Coronary artery (tissue), 2 donors: ENCODE data around the gene STK17B.

Experiments used
- DNase-seq: peaks from one replicate; pipeline ENCODE4 v3.0.0-alpha.2; 2017; ENCODE audit warnings: low spot score
- H3K27ac ChIP-seq, 2 donors: fragments of 200-600 bp; sonication (generic); one replicate each; pipeline ENCODE4 v1.5.1; 2016 to 2019
- H3K4me3 ChIP-seq: fragments of 200-600 bp; sonication (generic); 2 replicates; pipeline ENCODE4 v1.5.1; 2016; ENCODE audit warnings: mild to moderate bottlenecking, moderate library complexity
- TF ChIP-seq, protein P1 (sequence below): fragments of 200-600 bp; sonication (generic); IDR thresholded peaks from one replicate; pipeline ENCODE4 v1.5.1; 2019; ENCODE audit warnings: antibody characterized with exemption

STK17B gene

DNA sequence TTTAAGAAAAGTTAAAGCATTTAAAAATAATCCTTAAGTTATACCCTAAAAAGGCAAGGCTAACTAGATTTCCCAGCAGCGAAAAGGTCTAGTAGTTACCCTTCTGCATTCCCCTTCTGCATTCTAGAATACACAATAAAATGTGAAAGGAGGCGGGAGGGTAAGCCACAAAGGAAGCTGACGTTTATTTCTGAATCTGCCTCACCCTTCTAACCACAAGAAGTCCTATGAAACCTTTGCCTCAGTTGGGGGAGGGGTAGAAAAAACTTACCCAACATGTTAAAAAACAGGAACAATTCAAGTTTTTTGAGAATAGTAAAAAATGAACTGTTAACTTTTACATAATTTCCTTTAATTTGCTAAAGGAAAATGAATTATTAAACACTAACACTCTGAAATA, 11.3 kb downstream of the STK17B start:
- no peak for DNase-seq
- Histone ChIP-seq H3K27ac (no peak overlapping the region), H3K4me3 (no peak overlapping the region)
- TF ChIP-seq, protein P1, sequence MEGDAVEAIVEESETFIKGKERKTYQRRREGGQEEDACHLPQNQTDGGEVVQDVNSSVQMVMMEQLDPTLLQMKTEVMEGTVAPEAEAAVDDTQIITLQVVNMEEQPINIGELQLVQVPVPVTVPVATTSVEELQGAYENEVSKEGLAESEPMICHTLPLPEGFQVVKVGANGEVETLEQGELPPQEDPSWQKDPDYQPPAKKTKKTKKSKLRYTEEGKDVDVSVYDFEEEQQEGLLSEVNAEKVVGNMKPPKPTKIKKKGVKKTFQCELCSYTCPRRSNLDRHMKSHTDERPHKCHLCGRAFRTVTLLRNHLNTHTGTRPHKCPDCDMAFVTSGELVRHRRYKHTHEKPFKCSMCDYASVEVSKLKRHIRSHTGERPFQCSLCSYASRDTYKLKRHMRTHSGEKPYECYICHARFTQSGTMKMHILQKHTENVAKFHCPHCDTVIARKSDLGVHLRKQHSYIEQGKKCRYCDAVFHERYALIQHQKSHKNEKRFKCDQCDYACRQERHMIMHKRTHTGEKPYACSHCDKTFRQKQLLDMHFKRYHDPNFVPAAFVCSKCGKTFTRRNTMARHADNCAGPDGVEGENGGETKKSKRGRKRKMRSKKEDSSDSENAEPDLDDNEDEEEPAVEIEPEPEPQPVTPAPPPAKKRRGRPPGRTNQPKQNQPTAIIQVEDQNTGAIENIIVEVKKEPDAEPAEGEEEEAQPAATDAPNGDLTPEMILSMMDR: no peak

DNA sequence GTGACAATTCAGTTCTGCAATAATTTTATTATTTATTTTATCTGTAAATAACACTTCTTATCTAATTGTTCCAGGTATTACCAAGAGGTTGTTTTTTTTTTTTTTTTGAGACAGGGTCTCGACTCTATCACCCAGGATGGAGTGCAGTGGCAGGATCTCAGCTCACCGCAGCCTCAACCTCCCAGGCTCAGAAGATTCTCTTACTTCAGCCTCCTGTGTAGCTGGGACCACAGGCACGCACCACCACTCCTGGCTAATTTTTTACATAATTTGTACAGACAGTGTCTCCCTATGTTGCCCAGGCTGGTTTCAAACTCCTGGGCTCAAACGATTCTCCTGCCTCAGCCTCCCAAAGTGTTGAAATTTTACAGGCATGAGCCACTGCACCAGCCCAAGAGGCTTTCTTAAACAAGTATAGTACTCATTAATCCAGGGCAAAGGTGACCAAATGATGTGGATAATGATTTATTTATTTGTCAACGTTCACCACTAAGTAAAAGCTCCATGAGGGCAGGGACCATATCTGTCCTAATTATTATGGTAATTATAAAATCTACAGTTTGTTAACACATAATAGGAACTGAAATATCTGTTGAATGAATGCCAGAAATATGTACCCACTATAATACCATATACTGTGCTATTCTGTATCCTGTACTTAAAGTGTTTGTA, 12.0 kb downstream of the STK17B start:
- TF ChIP-seq, protein P1: no peak
- no peak for DNase-seq
- no peak overlapping the region for H3K4me3 ChIP-seq
- peak overlapping the region in 1 of 2 donors; percentile 41 for H3K27ac ChIP-seq

DNA sequence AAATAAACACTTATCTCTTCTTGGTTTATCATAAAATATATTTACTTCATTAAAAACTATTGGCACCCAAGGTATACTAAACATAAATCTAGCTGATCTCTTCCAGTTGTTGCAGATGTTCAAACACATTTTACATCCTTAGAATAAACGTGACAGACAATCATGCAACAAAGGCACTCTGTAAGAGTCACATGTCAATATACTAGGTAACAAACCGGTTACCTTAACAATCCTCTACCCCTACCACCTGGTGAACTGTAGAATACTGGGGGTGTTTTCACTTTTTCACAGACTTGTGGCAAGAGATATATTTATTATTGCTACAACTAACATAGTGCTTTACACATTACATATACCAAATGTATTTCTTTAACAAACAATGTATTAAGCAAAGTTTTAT, 15.8 kb downstream of the STK17B start:
- Histone ChIP-seq H3K4me3 (no peak overlapping the region), H3K27ac (no peak overlapping the region)
- DNase-seq: no peak
- TF ChIP-seq, protein P1: no peak

DNA sequence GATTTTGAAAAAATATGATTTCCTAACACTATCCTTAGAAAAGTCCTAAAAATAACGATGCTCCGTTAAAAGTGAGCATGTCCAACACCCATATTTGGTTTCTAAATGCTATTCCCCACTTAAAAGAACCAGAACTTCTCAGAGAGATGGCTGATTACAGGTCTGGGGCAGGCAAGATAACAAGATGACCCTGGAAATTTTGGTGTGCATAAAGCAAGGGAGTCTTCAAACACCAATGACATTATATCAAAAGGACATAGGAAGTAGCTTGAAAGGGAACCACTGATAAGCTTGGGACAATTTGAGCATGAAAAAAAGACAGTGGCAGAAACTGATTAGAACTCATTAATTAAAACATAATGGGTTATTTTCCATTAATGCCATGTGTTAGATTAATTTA, 17.9 kb downstream of the STK17B start:
- Histone ChIP-seq H3K4me3 (no peak overlapping the region), H3K27ac (no peak overlapping the region)
- DNase-seq: no peak
- TF ChIP-seq, protein P1: no peak

DNA sequence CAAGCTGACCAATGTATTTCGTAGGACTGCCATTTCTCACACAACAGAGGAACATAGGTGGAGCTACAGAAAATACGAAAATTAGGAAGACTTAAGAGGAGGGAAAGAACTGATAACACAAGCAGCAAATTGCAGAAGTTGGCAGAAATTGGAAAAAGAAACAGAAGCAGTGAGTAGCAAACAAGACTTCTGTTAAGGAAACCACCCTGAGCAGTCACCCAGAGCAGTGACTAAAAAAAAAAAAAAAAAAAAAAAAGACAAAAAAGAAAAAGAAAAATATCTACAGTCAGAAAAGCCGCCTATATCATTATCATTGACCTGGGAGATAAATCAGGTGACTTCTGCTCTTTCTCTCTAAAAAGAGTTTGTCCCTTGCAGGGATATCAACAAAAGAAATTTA, 21.4 kb downstream of the STK17B start:
- no peak for DNase-seq
- TF ChIP-seq, protein P1: no peak
- Histone ChIP-seq H3K4me3 (no peak overlapping the region), H3K27ac (no peak overlapping the region)

DNA sequence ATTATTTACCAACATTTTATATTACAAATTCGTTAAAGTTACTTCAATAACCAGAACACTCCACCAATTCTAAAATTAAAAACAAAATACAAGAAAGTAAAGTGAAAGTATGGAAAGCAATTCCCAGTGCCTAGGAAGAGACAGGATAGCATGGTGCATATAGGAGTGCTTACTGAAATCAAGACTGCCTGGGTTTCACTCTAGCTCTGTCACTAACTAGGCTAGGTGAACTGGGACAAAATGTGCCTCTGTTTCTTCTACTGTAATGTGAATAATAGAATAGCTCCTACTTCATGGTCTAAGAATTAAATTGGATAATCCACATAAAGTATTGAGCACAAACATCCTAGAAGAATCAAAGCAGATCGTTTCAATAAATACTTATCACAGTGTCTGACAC, 22.6 kb downstream of the STK17B start:
- Histone ChIP-seq H3K4me3 (no peak overlapping the region), H3K27ac (no peak overlapping the region)
- no peak for DNase-seq
- TF ChIP-seq, protein P1: no peak

DNA sequence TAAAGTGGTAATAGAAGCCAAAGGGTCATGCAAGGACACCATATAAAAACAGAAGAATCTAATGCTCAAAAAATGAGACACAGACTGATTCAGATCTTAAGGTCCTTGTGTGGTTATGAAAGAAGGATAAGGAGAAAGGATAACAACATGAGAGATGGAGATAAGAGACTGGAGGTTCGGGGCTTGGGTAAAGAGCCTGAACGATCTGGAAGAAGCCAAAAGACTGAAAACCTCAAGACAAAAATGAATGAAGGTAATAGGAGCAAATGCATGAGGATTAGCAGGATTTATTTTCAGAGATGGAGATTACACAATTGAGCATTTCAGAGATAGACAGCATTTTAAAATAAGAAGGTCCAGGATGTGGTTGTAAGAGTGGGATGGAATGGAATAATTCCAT, 26.1 kb downstream of the STK17B start:
- no peak overlapping the region for H3K27ac ChIP-seq
- H3K4me3 ChIP-seq: no peak overlapping the region
- no peak for DNase-seq
- TF ChIP-seq, protein P1: no peak
